Ishikawa (cell line): ENCODE measurements around the gene ABCB8.

Source experiments
- CEBPB ChIP-seq: IDR thresholded peaks from 2 replicates; pipeline ENCODE4 v1.6.1; 2012
- CREB1 ChIP-seq: IDR thresholded peaks from 2 replicates; pipeline ENCODE4 v1.6.1; 2012; ENCODE audit warnings: low read depth
- EP300 ChIP-seq: IDR thresholded peaks from 2 replicates; pipeline ENCODE4 v1.6.1; 2012; ENCODE audit warnings: borderline replicate concordance
- FOXM1 ChIP-seq: IDR thresholded peaks from 2 replicates; pipeline ENCODE4 v1.6.1; 2012; ENCODE audit warnings: low read depth, borderline replicate concordance
- NFIC ChIP-seq: IDR thresholded peaks from 2 replicates; pipeline ENCODE4 v1.6.1; 2012
- RAD21 ChIP-seq: IDR thresholded peaks from 2 replicates; pipeline ENCODE4 v1.6.1; 2012; ENCODE audit warnings: low read depth
- REST ChIP-seq: IDR thresholded peaks from 2 replicates; pipeline ENCODE4 v1.6.1; 2012; ENCODE audit warnings: low read depth, mild to moderate bottlenecking
- TAF1 ChIP-seq: IDR thresholded peaks from 2 replicates; pipeline ENCODE4 v1.6.1; 2012; ENCODE audit warnings: low read depth, mild to moderate bottlenecking
- TEAD4 ChIP-seq: IDR thresholded peaks from 2 replicates; pipeline ENCODE4 v1.6.1; 2012
- YY1 ChIP-seq: IDR thresholded peaks from 2 replicates; pipeline ENCODE4 v1.6.1; 2012; ENCODE audit warnings: low read depth
- ZBTB7A ChIP-seq: IDR thresholded peaks from 2 replicates; pipeline ENCODE4 v1.6.1; 2012; ENCODE audit warnings: low read depth
- TF ChIP-seq, protein P1 (sequence below): IDR thresholded peaks from 2 replicates; pipeline ENCODE4 v1.6.1; 2012

DNA sequence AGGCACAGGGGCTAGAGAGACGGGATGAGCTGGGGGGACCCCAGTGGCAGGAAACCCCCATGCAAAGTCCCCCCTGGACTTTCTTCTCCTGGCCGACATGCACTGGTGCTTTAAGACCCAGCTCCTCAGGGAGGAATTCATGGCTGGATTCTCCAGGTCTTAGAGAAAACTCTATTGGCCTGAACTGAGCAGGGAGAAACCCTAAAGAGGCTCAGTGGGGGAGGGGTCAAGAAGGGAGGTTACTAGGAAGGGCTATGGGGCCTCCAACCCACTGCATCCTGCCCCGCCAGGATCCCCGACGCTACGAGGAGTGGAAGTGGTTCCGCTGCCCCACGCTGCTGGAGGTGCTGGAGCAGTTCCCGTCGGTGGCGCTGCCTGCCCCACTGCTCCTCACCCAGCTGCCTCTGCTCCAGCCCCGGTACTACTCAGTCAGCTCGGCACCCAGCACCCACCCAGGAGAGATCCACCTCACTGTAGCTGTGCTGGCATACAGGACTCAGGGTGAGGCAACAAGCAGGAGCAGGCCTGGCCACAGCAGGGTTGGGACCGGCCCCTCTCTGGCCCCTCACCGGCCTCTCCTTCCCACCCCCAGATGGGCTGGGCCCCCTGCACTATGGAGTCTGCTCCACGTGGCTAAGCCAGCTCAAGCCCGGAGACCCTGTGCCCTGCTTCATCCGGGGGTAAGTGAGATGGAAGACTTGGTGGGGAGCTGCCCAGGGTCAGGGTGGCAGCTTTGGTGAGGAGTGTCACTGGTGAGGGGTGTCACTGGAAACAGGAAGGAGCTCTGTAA, 17.7 kb upstream of the ABCB8 start:
- no peak for TF ChIP-seq ZBTB7A
- no peak for TF ChIP-seq TEAD4
- no peak for TF ChIP-seq CREB1
- no peak for TF ChIP-seq YY1
- no peak for TF ChIP-seq FOXM1
- TF ChIP-seq EP300, result no peak
- TF ChIP-seq REST, result no peak
- TF ChIP-seq NFIC, result no peak
- TF ChIP-seq TAF1, result no peak
- TF ChIP-seq CEBPB, result no peak
- no peak for TF ChIP-seq RAD21
- TF ChIP-seq, protein P1, sequence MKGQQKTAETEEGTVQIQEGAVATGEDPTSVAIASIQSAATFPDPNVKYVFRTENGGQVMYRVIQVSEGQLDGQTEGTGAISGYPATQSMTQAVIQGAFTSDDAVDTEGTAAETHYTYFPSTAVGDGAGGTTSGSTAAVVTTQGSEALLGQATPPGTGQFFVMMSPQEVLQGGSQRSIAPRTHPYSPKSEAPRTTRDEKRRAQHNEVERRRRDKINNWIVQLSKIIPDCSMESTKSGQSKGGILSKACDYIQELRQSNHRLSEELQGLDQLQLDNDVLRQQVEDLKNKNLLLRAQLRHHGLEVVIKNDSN, result no peak
